ENCODE data around the gene NGEF. TPM values are rescaled to one million over a fixed set of nuclear protein-coding genes. Genes with fewer than 3 reads are reported as not detected.

NGEF gene
- total and polyA plus RNA-seq, 10 of the 15 experiments (the other 5 are each of a cell fraction or from before 2014, with no cell fraction given) = 0.12 TPM; not detected in 9

DNA sequence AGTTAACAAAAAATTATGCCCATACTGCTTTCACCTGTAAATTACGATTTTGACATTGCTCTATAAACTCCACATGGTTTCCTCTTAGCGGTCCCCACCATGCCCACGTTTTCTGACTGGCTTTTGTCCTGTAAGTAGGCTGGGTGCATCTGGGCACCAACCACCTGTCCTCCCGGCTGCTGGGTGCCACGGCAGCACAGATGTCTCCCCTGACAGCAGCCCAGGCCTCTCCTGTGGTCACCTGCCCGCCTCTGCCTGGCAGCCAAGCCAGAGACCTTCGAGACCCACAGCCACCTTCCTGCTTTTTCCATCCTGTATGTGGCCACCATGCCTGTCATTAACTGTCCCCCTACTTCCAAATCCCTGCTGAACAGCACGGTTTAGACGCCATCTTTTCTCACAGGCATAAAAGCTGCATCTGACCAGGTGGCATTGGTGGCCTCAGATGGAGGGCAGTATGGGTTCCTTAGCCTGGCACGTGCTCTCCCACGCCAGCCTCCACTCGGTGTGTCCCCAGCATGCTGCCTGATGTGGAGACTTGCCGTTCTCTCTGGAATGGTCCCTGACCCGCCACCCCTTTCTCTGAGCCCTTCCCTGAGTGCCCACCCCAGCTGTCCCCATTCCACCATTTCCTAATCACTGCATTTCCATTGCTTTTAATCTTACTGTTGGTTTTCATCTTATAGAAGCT lies 124.1 kb downstream of the NGEF start:
- Histone ChIP-seq H4K20me1 (ENCODE audit: control insufficient read depth, insufficient read depth) (no peaks in the 10 kb centered on the region), H3K79me2 (ENCODE audit: control insufficient read depth, insufficient read depth, low read length) (no peaks in the 10 kb centered on the region), H3K27ac (ENCODE audit: control insufficient read depth, insufficient read depth) (no peak overlapping the region), H3K27me3 (replicated peaks in 1 of 2; ENCODE audit: control insufficient read depth in 2 of 2, insufficient read depth in 2 of 2, low read length in 1 of 2) (no peaks in the 10 kb centered on the region; a peak in 1 of 4 replicates), H3K9me3 (replicated peaks; ENCODE audit: control insufficient read depth, insufficient read depth, low read length) (no peaks in the 10 kb centered on the region), H3K4me2 (ENCODE audit: control insufficient read depth, insufficient read depth) (no peak overlapping the region), H3K36me3 (ENCODE audit: control insufficient read depth in 2 of 2, insufficient read depth in 2 of 2, low read length in 1 of 2) (no peaks in the 10 kb centered on the region), H3K4me3 (no peak overlapping the region), H3K4me1 (ENCODE audit: control insufficient read depth, insufficient read depth, low read length) (no peaks in the 10 kb centered on the region), H2AFZ (ENCODE audit: control insufficient read depth, low read depth, low read length) (no peak overlapping the region), H3K9ac (ENCODE audit: control insufficient read depth, insufficient read depth, low read length) (no peak overlapping the region)
- no TSS peak for BruUV-seq (replicated peaks)
- intact Hi-C loops (cut with micrococcal nuclease; ENCODE audit: unreplicated experiment) (no loop called here), in situ Hi-C loops (cut with MboI) (no loop called here)
- ChIA-PET CTCF (interaction anchor here (0.5 to 2.0 kb wide), 2 partner anchors 69 to 164 kb away, joined by 5 read pairs; no protein-coding TSS in a partner anchor), SMC1A (ENCODE audit: uncharacterized antibody, unreplicated experiment) (no interaction called here), RAD21 (ENCODE audit: unreplicated experiment) (no interaction called here), POLR2A (no interaction called here)
- DNase-seq (ENCODE audit: low read depth, low spot score) (no peak), FAIRE-seq (no peak), ATAC-seq (no peak)
- WGBS (ENCODE audit: insufficient coverage, insufficient replicate concordance, low lambda C conversion rate, missing lambda C conversion rate) = 57% methylated on average over 14 of the region's 14 CpGs
- no peak for TF ChIP-seq YY1 (IDR thresholded peaks at IDR 0.05; ENCODE audit: low read depth, low read length)
- TF ChIP-seq, protein P1, sequence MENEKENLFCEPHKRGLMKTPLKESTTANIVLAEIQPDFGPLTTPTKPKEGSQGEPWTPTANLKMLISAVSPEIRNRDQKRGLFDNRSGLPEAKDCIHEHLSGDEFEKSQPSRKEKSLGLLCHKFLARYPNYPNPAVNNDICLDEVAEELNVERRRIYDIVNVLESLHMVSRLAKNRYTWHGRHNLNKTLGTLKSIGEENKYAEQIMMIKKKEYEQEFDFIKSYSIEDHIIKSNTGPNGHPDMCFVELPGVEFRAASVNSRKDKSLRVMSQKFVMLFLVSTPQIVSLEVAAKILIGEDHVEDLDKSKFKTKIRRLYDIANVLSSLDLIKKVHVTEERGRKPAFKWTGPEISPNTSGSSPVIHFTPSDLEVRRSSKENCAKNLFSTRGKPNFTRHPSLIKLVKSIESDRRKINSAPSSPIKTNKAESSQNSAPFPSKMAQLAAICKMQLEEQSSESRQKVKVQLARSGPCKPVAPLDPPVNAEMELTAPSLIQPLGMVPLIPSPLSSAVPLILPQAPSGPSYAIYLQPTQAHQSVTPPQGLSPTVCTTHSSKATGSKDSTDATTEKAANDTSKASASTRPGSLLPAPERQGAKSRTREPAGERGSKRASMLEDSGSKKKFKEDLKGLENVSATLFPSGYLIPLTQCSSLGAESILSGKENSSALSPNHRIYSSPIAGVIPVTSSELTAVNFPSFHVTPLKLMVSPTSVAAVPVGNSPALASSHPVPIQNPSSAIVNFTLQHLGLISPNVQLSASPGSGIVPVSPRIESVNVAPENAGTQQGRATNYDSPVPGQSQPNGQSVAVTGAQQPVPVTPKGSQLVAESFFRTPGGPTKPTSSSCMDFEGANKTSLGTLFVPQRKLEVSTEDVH (IDR thresholded peaks at IDR 0.05; ENCODE audit: low read depth, partially characterized antibody) = no peak
- no peak for TF ChIP-seq TBL1XR1 (IDR thresholded peaks at IDR 0.05; ENCODE audit: low read depth, low read length)
- no peak for TF ChIP-seq MEF2B (IDR thresholded peaks at IDR 0.05; ENCODE audit: partially characterized antibody, poor library complexity, severe bottlenecking)
- TF ChIP-seq BCL3 (IDR thresholded peaks at IDR 0.05; ENCODE audit: borderline replicate concordance, insufficient read depth, low read depth, low read length, poor library complexity, severe bottlenecking) = no peak
- TF ChIP-seq ETV6 (conservative IDR thresholded peaks at IDR 0.05 in 1 of 2, IDR thresholded peaks at IDR 0.05 in 1 of 2; ENCODE audit: borderline replicate concordance in 1 of 2, low read depth in 1 of 2) = no peak
- TF ChIP-seq ESRRA (IDR thresholded peaks at IDR 0.05; ENCODE audit: low read length) = no peak
- TF ChIP-seq, protein P2, sequence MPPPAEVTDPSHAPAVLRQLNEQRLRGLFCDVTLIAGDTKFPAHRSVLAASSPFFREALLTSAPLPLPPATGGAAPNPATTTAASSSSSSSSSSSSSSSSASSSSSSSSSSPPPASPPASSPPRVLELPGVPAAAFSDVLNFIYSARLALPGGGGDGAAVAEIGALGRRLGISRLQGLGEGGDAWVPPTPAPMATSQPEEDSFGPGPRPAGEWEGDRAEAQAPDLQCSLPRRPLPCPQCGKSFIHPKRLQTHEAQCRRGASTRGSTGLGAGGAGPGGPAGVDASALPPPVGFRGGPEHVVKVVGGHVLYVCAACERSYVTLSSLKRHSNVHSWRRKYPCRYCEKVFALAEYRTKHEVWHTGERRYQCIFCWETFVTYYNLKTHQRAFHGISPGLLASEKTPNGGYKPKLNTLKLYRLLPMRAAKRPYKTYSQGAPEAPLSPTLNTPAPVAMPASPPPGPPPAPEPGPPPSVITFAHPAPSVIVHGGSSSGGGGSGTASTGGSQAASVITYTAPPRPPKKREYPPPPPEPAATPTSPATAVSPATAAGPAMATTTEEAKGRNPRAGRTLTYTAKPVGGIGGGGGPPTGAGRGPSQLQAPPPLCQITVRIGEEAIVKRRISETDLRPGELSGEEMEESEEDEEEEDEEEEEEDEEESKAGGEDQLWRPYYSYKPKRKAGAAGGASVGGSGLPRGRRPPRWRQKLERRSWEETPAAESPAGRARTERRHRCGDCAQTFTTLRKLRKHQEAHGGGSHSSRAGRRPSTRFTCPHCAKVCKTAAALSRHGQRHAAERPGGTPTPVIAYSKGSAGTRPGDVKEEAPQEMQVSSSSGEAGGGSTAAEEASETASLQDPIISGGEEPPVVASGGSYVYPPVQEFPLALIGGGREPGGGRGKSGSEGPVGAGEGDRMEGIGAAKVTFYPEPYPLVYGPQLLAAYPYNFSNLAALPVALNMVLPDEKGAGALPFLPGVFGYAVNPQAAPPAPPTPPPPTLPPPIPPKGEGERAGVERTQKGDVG (CRISPR knock-in tag; IDR thresholded peaks at IDR 0.05) = no peak
- TF ChIP-seq ZBTB11 (CRISPR knock-in tag; IDR thresholded peaks at IDR 0.05) = no peak
